WERI-Rb-1 (cell line): ENCODE measurements around the gene TMEM170B.

Source experiments
- DNase-seq: peaks from one replicate; pipeline ENCODE4 v3.0.0-alpha.2; 2020
- H3K27ac ChIP-seq: fragments of 250-450 bp; sonication (Bioruptor Pico); 2 replicates; pipeline ENCODE4 v1.5.1; 2020; ENCODE audit warnings: mild to moderate bottlenecking, moderate library complexity
- H3K27me3 ChIP-seq: fragments of 250-450 bp; sonication (Bioruptor Pico); 2 replicates; pipeline ENCODE4 v1.5.1; 2021; ENCODE audit warnings: mild to moderate bottlenecking, low read depth, moderate library complexity; ENCODE audit not compliant: insufficient read depth, severe bottlenecking
- H3K36me3 ChIP-seq: fragments of 250-450 bp; sonication (Bioruptor Pico); 2 replicates; pipeline ENCODE4 v1.5.1; 2020; ENCODE audit warnings: mild to moderate bottlenecking, moderate library complexity
- H3K4me3 ChIP-seq: 2 replicates; pipeline ENCODE4 v1.5.1; 2011; ENCODE audit warnings: low read depth, mild to moderate bottlenecking, control low read depth, low read length
- H3K9me3 ChIP-seq: fragments of 250-450 bp; sonication (Bioruptor Pico); 2 replicates; pipeline ENCODE4 v1.5.1; 2021; ENCODE audit warnings: mild to moderate bottlenecking, moderate library complexity; ENCODE audit not compliant: severe bottlenecking
- TF ChIP-seq, protein P1 (sequence below): IDR thresholded peaks from 2 replicates; pipeline ENCODE4 v1.5.1; 2011; ENCODE audit warnings: low read depth, mild to moderate bottlenecking, control low read depth, inconsistent platforms, low read length

The TMEM170B gene

GRCh38 chr6:11571073-11571472, 33.5 kb downstream of the TMEM170B start:
- no peak overlapping the region for H3K27ac ChIP-seq
- no peaks in the 10 kb centered on the region for H3K9me3 ChIP-seq
- H3K4me3 ChIP-seq = no peak overlapping the region
- H3K27me3 ChIP-seq = no peaks in the 10 kb centered on the region
- DNase-seq = no peak
- TF ChIP-seq, protein P1, sequence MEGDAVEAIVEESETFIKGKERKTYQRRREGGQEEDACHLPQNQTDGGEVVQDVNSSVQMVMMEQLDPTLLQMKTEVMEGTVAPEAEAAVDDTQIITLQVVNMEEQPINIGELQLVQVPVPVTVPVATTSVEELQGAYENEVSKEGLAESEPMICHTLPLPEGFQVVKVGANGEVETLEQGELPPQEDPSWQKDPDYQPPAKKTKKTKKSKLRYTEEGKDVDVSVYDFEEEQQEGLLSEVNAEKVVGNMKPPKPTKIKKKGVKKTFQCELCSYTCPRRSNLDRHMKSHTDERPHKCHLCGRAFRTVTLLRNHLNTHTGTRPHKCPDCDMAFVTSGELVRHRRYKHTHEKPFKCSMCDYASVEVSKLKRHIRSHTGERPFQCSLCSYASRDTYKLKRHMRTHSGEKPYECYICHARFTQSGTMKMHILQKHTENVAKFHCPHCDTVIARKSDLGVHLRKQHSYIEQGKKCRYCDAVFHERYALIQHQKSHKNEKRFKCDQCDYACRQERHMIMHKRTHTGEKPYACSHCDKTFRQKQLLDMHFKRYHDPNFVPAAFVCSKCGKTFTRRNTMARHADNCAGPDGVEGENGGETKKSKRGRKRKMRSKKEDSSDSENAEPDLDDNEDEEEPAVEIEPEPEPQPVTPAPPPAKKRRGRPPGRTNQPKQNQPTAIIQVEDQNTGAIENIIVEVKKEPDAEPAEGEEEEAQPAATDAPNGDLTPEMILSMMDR = no peak
- H3K36me3 ChIP-seq = peaks cover 26% of the 10 kb centered on the region

DNA sequence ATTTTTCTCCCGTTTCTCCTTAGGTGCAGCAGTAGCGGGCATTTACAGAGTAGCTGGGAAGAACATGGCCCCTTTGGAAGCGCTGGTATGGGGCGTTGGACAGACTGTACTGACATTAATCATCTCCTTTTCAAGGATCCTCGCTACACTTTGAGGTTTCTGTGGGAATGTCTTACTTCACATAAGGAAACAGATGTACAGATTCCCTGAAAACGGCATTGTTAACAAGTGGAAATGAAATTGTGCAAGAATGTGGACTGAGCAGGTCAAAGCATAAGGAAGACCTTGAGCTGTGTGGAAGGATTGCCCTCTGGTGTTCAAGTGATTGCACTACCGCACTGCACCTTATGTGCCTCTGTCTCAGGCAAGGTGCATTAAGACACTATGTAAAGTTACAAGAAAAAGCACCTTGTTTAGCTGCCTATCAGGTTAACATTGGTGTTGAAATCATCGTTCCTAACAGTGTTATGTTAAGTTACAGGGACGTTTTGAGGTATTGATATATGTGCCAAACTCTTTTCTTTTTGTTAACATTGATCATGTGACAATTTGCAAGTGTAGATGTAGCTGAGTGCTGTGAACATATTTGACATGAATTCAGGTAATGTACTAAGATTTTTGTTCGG, 38.0 kb downstream of the TMEM170B start:
- DNase-seq = peak; percentile 79
- Histone ChIP-seq H3K27me3 (no peaks in the 10 kb centered on the region), H3K9me3 (no peaks in the 10 kb centered on the region), H3K4me3 (no peak overlapping the region), H3K36me3 (peaks cover 7% of the 10 kb centered on the region; the same call in 1 of the 2 replicates), H3K27ac (no peak overlapping the region)
- TF ChIP-seq, protein P1 = peak; percentile 99

GRCh38 chr6:11580686-11581405, 43.3 kb downstream of the TMEM170B start:
- no peak for DNase-seq
- Histone ChIP-seq H3K4me3 (no peak overlapping the region), H3K36me3 (peaks cover 3% of the 10 kb centered on the region; the same call in 1 of the 2 replicates), H3K27ac (no peak overlapping the region), H3K27me3 (no peaks in the 10 kb centered on the region), H3K9me3 (no peaks in the 10 kb centered on the region)
- TF ChIP-seq, protein P1 = no peak

DNA sequence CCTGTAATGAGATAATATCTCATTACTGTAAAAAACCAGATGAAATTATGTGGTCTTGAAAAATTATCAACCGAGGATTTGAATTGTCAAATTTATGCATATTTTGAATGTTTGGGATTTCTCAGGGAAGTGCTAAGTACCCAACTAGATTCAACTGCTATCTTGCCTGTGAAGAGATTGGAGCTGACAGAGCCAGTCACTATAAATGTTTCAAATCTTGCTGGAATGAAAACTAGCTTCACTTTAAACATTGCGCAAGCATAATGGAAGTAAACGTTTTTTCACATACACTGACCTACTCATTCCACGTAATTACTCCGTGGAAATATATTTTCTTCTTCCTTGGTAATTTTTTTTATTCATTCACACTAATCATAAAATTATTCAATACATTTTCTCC, 46.7 kb downstream of the TMEM170B start:
- no peaks in the 10 kb centered on the region for H3K9me3 ChIP-seq
- DNase-seq = no peak
- H3K36me3 ChIP-seq = no peaks in the 10 kb centered on the region; the same call in 1 of the 2 replicates
- H3K4me3 ChIP-seq = no peak overlapping the region
- TF ChIP-seq, protein P1 = no peak
- H3K27me3 ChIP-seq = no peaks in the 10 kb centered on the region
- H3K27ac ChIP-seq = no peak overlapping the region

DNA sequence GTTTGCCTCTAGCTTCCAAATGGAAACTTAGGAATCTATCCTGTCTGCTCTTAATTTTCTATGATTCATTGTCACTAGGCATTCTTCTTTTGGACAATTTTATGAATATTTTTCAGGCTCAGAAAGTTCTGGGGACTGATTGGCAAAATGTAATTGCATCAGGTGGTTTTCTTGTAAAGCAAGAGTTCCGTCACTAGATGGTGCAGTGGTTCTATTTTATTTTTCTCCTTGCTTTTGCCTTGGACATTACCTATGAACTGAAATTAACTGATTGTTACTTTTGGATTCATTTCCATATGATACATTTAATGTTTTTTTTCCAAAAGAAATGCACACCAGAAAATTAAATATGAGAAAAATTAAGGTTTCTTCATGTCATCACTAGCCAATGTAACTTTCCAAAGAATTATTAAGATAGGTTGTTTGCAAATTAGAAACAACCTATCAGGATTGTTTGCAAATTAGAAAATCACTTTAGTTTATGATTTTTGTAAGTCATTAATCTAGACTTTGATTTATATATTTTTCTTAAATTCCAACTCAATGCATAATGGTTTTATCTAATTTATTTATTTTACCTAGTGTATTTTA, 48.0 kb downstream of the TMEM170B start:
- H3K4me3 ChIP-seq = no peak overlapping the region
- no peaks in the 10 kb centered on the region for H3K27me3 ChIP-seq
- no peak overlapping the region for H3K27ac ChIP-seq
- no peak for DNase-seq
- H3K36me3 ChIP-seq = no peaks in the 10 kb centered on the region
- TF ChIP-seq, protein P1 = peak; percentile 57
- H3K9me3 ChIP-seq = no peaks in the 10 kb centered on the region
